Lower leg skin (tissue), 3 donors: ENCODE data around the gene C3AR1.

Source experiments
- POLR2A ChIP-seq, 2 donors: fragments of 450-650 bp; IDR thresholded peaks; one replicate each; pipeline ENCODE4 v1.6.1; 2016 to 2017; ENCODE audit warnings: antibody characterized with exemption in 2 of 2, mild to moderate bottlenecking in 1 of 2, moderate library complexity in 1 of 2
- TF ChIP-seq, protein P1 (sequence below), 3 donors: fragments of 450-650 bp; IDR thresholded peaks; one replicate each; pipeline ENCODE4 v1.5.1; 2016; ENCODE audit warnings: antibody characterized with exemption in 3 of 3, mild to moderate bottlenecking in 3 of 3, moderate library complexity in 2 of 3

- TF ChIP-seq, protein P1, sequence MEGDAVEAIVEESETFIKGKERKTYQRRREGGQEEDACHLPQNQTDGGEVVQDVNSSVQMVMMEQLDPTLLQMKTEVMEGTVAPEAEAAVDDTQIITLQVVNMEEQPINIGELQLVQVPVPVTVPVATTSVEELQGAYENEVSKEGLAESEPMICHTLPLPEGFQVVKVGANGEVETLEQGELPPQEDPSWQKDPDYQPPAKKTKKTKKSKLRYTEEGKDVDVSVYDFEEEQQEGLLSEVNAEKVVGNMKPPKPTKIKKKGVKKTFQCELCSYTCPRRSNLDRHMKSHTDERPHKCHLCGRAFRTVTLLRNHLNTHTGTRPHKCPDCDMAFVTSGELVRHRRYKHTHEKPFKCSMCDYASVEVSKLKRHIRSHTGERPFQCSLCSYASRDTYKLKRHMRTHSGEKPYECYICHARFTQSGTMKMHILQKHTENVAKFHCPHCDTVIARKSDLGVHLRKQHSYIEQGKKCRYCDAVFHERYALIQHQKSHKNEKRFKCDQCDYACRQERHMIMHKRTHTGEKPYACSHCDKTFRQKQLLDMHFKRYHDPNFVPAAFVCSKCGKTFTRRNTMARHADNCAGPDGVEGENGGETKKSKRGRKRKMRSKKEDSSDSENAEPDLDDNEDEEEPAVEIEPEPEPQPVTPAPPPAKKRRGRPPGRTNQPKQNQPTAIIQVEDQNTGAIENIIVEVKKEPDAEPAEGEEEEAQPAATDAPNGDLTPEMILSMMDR (IDR thresholded peaks at IDR 0.05) = no peak
- TF ChIP-seq POLR2A (IDR thresholded peaks at IDR 0.05) = no peak
Measured at GRCh38 chr12:8048906-8049305, 17.3 kb downstream of the C3AR1 start.
